T-helper 1 cell treated with Interleukin-12 subunit alpha and Interleukin-12 subunit beta and Interleukin-4 antibody, amounts not matched to agents 30 μg/mL and 1 μg/mL, for 36 hours (primary cell): ENCODE data around the gene CDK6.
"Not testable (repeated sequence)": the region's sequence is repeated elsewhere in the genome, so short reads cannot be mapped to it uniquely, and the experiment has no call there.

Experiments used
- H3K27ac Mint-ChIP-seq: one replicate; pipeline ENCODE4 v1.8.0; 2021; ENCODE audit warnings: mild to moderate bottlenecking, mixed read lengths
- H3K27me3 Mint-ChIP-seq: one replicate; pipeline ENCODE4 v1.8.0; 2021; ENCODE audit warnings: low read depth, mixed read lengths
- H3K36me3 Mint-ChIP-seq: one replicate; pipeline ENCODE4 v1.8.0; 2021; ENCODE audit warnings: low read depth, mixed read lengths
- H3K4me1 Mint-ChIP-seq: one replicate; pipeline ENCODE4 v1.8.0; 2021; ENCODE audit warnings: low read depth, mixed read lengths
- H3K4me3 Mint-ChIP-seq: one replicate; pipeline ENCODE4 v1.8.0; 2021; ENCODE audit warnings: mild to moderate bottlenecking, moderate library complexity, mixed read lengths
- H3K9me3 Mint-ChIP-seq: one replicate; pipeline ENCODE4 v1.8.0; 2021; ENCODE audit warnings: mixed read lengths

The CDK6 gene

DNA sequence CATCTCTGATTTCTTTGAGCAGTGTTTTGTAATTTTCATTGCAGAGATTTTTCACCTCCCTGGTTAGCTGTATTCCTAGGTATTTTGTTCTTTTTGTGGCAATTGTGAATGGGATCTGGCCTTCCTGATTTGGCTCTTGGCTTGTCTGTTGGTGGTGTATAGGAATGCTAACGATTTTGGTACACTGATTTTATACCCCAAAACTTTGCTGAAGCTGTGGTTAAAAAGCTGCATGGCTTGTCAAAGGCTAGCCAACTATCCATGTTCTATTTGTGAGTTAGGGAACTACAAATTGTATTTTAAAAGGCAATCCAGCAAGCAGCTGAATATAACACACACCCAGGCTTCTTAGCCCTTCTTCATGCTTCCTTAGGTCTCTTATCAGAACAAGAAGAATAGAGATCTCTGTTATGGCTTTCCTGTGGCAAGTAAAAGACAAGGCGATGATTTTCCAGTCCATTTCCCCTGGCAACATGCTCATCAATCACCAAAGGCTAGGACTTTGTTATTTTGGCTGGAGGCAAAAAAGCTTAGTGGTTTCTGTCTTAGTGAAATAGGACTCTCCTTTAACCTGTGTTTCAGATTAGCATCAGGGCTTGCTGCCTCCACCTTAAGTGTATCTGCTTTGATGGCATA is 77.5 kb downstream of the CDK6 start:
- Mint-ChIP-seq H3K27me3 (no peaks in the 10 kb centered on the region), H3K36me3 (peaks cover 56% of the 10 kb centered on the region), H3K4me1 (peaks cover 47% of the 10 kb centered on the region), H3K27ac (peak overlapping the region; percentile 43), H3K4me3 (no peak overlapping the region), H3K9me3 (peaks cover 5% of the 10 kb centered on the region)

DNA sequence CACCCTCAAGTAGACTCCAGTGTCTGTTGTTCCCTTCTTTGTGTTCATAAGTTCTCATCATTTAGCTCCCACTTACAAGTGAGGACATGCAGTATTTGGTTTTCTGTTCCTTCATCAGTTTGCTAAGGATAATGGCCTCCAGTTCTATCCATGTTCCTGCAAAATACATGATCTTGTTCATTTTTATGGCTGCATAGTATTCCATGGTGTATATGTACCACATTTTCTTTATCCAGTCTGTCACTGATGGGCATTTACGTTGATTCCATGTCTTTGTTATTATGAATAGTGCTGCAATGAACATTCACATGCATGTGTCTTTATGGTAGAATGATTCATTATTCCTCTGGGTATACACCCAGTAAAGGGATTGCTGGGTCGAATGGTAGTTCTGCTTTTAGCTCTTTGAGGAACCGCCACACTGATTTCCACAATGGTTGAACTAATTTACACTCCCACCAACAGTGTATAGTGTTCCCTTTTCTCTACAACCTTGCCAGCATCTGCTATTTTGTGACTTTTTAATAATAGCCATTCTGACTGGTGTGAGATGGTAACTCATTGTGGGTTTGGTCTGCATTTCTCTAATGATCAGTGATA is 79.0 kb downstream of the CDK6 start:
- peaks cover 60% of the 10 kb centered on the region for H3K36me3 Mint-ChIP-seq
- H3K27ac Mint-ChIP-seq, H3K9me3 Mint-ChIP-seq, H3K27me3 Mint-ChIP-seq, H3K4me3 Mint-ChIP-seq: not testable (repeated sequence)
- H3K4me1 Mint-ChIP-seq, result peaks cover 49% of the 10 kb centered on the region

DNA sequence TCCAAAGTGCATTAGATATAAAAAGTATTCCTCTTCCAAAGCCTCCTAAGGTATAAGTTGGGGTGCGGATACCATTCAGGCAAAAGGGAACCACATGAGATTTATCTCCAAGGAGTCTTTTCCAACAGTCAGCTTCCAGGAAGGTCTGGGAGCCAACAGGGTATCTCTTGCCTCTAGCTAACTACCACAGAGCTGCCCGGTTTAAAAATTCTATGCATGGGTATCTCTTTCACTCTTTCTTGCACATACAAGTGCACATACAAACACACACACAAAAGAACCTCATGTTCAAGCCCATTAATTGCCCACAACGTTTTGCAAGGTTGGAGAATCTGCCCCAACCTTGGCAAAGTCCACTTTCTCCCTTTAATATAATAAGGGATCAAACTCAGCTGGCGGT is 80.7 kb downstream of the CDK6 start:
- no peak overlapping the region for H3K4me3 Mint-ChIP-seq
- no peaks in the 10 kb centered on the region for H3K27me3 Mint-ChIP-seq
- peak overlapping the region; percentile 57 for H3K27ac Mint-ChIP-seq
- H3K9me3 Mint-ChIP-seq, result peaks cover 5% of the 10 kb centered on the region
- peaks cover 47% of the 10 kb centered on the region for H3K4me1 Mint-ChIP-seq
- peaks cover 54% of the 10 kb centered on the region for H3K36me3 Mint-ChIP-seq

DNA sequence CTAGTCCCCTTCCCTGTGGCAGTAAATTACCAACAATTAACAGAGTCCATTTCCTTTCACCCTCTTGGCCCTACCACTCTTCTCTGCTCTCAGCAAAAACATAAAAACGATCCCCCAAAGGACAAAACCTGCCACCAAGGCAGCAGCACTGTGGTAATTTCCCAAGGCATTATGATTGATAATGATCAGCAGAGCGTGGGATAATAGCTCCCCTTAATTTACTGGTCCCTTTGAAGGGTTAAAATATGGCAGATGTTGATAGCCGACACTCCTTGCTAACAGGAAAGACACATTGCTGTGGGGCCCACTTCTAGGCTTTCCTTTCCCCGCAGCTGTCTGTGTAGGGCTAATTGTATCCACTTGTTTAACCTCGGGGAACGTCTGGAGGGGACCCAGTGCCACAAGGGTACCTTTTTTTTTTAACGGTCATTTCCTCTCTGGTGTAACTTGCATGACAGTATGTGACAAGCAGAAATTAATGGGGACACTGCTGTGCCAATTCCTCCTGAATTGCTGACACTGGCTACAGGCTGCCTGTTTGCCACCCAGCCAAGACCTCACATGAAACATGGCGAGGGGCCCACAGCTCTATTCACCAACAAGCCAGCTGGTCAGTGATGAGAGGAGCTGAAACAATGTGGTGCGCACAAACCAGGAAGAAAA is 81.3 kb downstream of the CDK6 start:
- peak overlapping the region; percentile 25 for H3K4me3 Mint-ChIP-seq
- peaks cover 51% of the 10 kb centered on the region for H3K36me3 Mint-ChIP-seq
- peaks cover 48% of the 10 kb centered on the region for H3K4me1 Mint-ChIP-seq

DNA sequence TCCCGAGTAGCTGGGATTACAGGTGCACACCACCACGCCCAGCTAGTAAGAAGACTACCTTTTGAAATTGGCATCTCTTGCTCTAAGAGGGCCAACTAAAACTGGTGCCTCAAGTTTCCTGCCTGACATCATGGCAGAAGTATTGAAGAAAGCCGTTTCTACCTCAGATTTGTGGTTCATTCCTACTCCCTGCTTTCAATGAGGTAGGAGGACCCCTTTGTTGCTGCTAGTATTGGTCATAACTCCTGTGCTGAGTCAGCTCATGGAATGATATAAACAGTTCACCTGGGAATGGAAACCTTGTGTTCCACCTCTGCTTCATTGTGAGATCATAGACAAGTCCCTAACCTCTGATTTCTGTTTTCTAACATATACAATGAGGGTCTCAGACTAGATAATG is 82.8 kb downstream of the CDK6 start:
- H3K36me3 Mint-ChIP-seq, result peaks cover 47% of the 10 kb centered on the region
- peaks cover 5% of the 10 kb centered on the region for H3K9me3 Mint-ChIP-seq
- H3K4me1 Mint-ChIP-seq, result peaks cover 53% of the 10 kb centered on the region
- H3K27ac Mint-ChIP-seq, result no peak overlapping the region
- no peak overlapping the region for H3K4me3 Mint-ChIP-seq
- H3K27me3 Mint-ChIP-seq, result no peaks in the 10 kb centered on the region

More for the DNA sequence above, 81.3 kb downstream of the CDK6 start:
- Mint-ChIP-seq H3K27me3 (no peaks in the 10 kb centered on the region), H3K27ac (peak overlapping the region; percentile 42), H3K9me3 (peaks cover 5% of the 10 kb centered on the region)

DNA sequence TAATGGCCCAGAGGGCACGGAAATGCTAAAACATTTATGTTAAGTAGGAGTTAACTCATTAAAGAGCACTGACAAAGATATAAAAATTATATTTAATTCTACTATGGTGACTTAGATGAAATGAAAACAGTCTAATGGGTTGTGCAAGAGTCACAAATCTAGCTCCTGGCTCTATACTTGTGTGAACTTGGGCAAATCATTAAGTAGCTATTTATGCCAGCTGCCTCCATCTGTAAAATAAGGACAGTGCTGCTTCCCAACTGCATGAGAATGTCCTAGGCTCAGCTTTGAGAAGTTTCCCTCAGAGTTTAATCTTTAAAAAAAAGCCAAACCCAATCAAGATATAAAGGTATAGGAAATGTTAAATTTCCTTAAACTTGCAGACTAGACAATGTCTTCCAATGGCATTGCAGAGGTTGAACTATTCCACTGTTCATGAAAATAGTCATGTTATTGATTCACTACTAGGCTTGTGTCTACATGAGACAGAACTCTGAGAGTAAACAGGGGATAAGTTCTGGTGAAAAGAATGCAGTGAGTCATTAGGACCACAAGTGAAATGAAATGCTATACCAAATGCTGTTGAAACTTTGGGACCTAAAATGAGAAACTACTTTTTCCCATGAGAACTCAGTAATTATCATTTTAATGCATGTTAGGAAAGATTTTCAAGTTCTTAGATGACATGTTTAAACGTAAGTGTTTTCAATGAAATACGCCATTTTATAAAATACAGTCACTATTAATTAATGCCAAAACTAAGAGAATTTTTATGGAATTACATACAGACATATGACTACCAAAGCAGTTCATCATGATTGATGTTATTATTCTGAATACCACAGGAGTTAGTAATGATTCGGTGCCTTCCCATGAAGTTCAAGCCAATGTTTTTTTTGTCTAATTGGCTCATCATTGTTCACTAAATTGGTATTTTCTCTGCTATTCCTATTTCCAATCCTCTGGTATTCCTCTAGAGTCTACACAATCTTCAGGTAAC is 84.2 kb downstream of the CDK6 start:
- Mint-ChIP-seq H3K27me3 (no peaks in the 10 kb centered on the region), H3K27ac (no peak overlapping the region), H3K4me1 (peaks cover 57% of the 10 kb centered on the region), H3K4me3 (no peak overlapping the region), H3K9me3 (peaks cover 2% of the 10 kb centered on the region), H3K36me3 (peaks cover 39% of the 10 kb centered on the region)

DNA sequence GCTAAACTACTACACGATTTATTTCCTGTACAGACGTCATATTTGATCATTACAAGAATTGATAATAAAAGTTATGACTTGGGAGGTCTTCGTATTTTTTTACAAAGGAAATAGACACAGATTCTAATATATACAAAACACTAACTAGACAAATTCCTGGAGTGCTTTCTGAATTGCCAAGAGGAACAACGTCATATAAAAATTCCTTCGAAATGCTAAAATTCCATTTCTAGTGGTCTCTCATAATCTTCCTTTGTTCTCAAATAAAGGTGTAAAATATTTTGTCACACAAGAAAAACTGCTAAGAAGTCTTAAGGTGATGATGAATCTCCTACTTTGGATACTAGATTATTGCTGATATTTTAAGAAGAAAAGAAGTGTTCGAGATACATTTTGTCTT is 85.4 kb downstream of the CDK6 start:
- H3K27ac Mint-ChIP-seq, result no peak overlapping the region
- peaks cover 58% of the 10 kb centered on the region for H3K4me1 Mint-ChIP-seq

DNA sequence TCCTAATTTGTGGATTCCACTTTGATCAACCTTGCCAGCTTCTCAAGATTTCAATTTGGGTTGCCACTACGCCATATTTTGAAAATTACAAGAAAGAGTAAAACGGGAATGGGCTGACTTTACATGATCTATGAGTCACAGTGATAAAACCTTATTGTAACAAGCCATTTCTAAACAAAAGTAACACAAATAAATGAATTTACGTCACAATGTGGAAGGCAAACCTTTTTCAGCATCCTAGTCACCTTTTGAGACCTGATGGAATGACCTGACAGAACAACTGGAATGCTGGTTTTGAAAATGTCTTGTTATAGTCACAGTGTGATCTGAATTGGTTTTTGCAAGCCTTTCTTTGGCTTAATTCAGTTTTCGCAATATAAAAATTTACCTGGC is 85.9 kb downstream of the CDK6 start:
- H3K27me3 Mint-ChIP-seq, result no peaks in the 10 kb centered on the region
- no peaks in the 10 kb centered on the region for H3K9me3 Mint-ChIP-seq
- H3K4me1 Mint-ChIP-seq, result peaks cover 57% of the 10 kb centered on the region
- no peak overlapping the region for H3K4me3 Mint-ChIP-seq
- H3K27ac Mint-ChIP-seq, result no peak overlapping the region
- H3K36me3 Mint-ChIP-seq, result peaks cover 35% of the 10 kb centered on the region

More for the DNA sequence above, 85.4 kb downstream of the CDK6 start:
- no peaks in the 10 kb centered on the region for H3K9me3 Mint-ChIP-seq
- H3K4me3 Mint-ChIP-seq, result no peak overlapping the region
- no peaks in the 10 kb centered on the region for H3K27me3 Mint-ChIP-seq
- H3K36me3 Mint-ChIP-seq, result peaks cover 35% of the 10 kb centered on the region

DNA sequence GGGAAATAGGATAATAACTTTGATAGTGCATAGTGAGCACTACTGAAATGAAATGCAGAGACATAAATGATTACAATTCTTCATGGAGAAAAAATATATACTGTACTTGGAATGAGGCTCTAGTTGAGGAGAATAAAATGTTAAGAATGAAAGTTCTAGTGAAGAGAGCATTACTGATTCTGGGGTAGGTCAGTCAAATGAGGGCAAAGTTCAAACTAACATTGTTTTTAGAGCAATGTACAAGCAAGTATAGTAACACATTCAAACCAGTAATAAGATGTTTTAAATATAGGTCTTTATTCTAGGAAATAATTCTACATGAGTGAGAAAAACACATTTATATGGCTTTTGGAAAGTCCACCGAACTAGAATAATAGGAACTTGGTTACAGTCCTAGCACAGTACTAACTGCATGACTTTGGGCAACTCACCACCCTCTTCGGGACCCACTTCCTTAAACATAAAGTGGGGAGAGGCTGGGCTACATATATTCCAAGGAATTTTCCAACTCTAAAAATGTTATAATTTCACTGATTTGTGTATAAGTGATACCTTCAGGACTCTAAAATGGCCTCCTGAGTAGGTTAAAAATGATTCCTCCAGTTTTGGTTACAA is 86.4 kb downstream of the CDK6 start:
- peaks cover 53% of the 10 kb centered on the region for H3K4me1 Mint-ChIP-seq
- no peak overlapping the region for H3K4me3 Mint-ChIP-seq
- H3K27me3 Mint-ChIP-seq, result no peaks in the 10 kb centered on the region
- peak overlapping the region; percentile 75 for H3K27ac Mint-ChIP-seq
- peaks cover 30% of the 10 kb centered on the region for H3K36me3 Mint-ChIP-seq
- H3K9me3 Mint-ChIP-seq, result no peaks in the 10 kb centered on the region

DNA sequence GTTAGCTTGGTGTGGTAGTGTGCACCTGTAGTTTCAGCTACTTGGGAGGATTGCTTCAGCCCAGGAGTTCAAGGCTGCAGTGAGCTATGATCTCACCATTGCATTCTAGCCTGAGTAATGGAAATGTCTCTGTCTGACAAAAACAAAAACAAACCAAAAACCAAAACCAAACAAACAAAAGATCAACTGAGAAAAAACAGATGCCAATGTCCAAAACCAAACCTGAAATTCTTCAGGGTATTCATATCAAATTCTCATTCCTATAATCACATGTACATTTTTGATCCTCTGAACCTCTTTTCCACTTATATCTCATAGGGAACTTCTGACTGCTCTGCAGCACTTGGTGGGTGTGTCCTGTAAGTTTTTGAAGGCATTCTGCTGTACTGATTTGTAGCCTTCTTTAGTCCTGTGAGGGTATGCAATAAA is 87.0 kb downstream of the CDK6 start:
- Mint-ChIP-seq H3K9me3 (no peaks in the 10 kb centered on the region), H3K4me3 (no peak overlapping the region), H3K27ac (peak overlapping the region; percentile 75), H3K27me3 (no peaks in the 10 kb centered on the region), H3K36me3 (peaks cover 28% of the 10 kb centered on the region), H3K4me1 (peaks cover 47% of the 10 kb centered on the region)

DNA sequence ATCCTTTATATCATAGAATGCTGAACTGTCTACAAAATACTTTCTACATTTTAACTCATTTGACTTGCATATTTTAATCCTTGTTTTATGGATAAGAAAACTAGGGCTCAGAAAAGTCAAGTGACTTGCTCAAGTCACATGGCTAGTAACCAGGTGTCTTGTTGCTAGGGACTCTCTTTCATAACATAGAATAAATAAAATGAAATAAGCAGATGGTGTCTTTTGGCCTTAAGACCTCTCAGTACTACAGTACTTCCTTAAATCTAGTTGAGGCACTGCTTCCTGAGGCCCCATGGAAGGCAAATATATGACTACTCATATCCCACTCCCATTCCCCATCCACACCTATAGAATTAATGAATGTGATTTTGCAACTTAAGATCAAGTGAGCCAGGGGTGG is 87.9 kb downstream of the CDK6 start:
- Mint-ChIP-seq H3K4me3 (no peak overlapping the region), H3K27ac (peak overlapping the region; percentile 62), H3K36me3 (peaks cover 32% of the 10 kb centered on the region), H3K9me3 (peaks cover 2% of the 10 kb centered on the region), H3K4me1 (peaks cover 47% of the 10 kb centered on the region), H3K27me3 (no peaks in the 10 kb centered on the region)

DNA sequence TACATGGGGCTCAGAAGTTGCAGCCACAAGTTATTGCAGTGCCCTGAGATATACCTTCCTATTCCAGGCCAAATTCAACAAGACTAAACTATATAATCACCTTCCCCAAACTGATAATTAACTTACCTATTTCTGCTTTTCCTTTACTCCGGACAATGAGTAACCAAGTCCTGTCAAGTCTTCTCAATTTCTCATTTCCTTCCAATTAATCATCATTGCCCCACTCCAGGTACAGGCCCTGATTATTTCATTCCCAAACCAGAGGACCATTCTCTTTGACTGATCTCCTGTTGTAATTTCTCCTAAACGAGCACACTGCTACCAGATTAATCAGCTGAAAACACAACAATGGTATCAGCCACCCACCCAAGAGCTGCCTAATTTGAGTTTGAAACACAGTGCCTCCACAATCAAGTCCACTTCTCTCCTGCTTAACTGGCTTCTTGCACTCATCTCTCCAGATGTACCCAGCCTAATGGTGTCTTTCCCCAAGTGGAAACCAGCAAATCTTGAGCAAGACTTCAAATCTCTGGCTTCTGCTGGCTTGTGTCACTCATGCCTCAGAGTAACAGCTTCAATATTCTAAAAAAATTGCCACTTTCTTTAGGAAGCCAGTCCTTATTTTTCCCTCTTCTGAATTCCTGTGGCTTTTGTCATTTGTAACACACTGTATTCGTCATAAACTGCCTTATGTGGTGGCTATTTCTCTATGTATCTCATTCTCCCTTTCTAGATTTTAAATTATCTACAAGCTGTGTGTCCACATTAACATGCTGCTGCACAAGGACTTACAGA is 89.1 kb downstream of the CDK6 start:
- Mint-ChIP-seq H3K27ac (peak overlapping the region; percentile 16), H3K4me3 (no peak overlapping the region), H3K4me1 (peaks cover 52% of the 10 kb centered on the region), H3K9me3 (peaks cover 5% of the 10 kb centered on the region), H3K36me3 (peaks cover 34% of the 10 kb centered on the region), H3K27me3 (no peaks in the 10 kb centered on the region)

DNA sequence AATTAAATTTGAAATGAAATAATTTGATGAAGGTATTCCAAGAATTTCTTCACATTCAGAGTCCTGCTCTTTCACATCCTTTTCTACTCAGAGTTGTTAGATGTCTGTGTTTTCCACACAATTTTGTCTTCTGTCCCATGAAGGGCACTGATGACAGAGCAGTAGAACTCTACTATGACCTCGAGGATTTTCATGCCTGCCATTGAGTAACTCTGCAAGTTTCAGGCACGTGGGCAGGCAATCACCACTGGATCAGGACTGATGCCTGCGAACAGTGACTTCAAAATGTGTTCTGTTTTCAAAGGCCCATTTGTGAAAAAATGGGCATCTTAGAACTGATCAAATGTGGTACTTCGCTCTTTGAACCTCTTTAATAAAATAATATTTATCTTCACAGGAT is 91.1 kb downstream of the CDK6 start:
- Mint-ChIP-seq H3K36me3 (peaks cover 35% of the 10 kb centered on the region), H3K4me3 (no peak overlapping the region), H3K9me3 (peaks cover 5% of the 10 kb centered on the region), H3K4me1 (peaks cover 55% of the 10 kb centered on the region), H3K27me3 (no peaks in the 10 kb centered on the region), H3K27ac (no peak overlapping the region)
